GM19438 (cell line): Measurements from ENCODE around the gene FNIP2.
A peak's percentile ranks its signal among the peaks of the same experiment; 100 is the strongest.

Experiments
- ATAC-seq: cut with Tn5 transposase; IDR thresholded peaks from one replicate; pipeline ENCODE4 v1.9.1; 2021; ENCODE audit warnings: low read depth; ENCODE audit not compliant: unreplicated experiment

The FNIP2 gene

GRCh38 chr4:158829254-158829653 lies 60.4 kb downstream of the FNIP2 start:
- no peak for ATAC-seq

GRCh38 chr4:158833602-158834001 lies 64.8 kb downstream of the FNIP2 start:
- no peak for ATAC-seq

- no peak for ATAC-seq
These were observed 66.6 kb downstream of the FNIP2 start for GRCh38 chr4:158835226-158836001.

DNA sequence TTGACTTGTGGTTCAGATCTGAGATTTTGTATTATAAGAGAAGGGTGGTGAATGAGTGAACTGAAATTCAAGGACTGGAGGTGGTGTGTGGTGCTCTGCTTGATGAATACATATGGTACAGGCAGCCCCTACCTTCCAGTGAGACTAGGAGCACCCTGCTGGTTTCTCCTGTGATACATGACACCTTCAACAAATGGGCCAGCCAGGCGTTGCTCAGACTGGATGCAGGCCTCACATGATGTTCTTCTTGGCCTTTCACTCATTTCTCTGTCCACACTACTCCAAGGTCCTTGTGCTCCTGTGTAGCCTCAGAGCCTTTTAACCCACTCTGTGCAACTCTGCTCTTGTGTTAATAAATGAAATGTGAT lies 67.2 kb downstream of the FNIP2 start:
- no peak for ATAC-seq

DNA sequence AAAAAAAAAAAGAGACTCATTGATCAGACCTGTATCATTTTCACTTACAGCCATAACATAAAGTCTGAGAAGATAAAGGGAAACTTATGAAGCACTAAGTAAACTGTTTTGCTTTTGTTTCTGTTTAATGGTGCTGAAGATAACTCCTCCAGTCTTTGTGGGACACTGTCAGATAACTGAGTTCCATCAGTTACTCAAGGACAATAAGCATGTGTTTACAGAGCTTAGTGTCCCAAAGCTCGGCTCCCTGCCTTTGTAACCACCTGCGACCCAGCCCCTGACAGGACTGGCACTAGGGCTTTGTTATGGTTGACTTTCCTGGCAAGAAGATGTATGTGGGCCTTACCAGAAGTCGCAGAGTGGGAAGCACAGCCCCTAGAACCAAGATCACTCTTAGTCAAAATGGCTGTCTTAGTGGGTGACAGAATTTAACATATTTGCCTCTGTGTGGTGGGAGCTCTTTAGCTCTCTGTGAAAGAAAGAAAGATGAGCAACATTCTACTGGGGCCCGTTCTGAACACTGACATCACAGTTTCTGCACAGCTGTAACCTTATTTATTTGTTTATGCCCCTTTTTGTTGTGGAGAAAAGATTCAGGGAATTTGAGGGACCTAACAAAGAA lies 68.1 kb downstream of the FNIP2 start:
- no peak for ATAC-seq

DNA sequence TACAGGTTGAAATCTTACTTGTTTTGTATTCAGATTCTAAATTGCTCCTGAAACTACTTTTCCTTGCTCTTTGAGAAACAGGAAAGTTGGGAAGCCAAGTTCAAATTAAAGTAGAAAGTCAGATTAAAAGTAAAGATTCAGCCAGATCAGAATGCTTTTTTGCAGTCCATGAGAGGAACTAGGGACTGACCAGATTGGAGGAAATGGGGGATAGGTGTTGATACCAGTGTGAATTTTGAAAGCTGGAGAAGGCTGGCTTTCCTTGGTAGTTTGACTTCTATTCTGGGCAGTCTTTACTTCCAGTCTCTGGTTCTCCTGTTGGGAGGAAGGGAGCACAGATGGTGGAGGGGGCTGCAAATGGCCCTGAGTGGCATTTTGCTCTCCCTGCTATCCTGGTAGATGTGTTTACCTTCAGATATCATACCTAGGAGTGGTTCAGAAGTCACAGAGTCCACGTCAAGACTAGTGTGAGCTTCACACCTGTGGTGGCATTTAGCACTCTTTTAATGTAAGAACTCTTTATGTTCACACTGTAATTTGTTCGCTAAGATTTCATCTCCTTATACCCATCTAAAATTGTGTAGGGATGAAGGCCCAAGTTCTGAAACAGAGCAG lies 68.8 kb downstream of the FNIP2 start:
- no peak for ATAC-seq

DNA sequence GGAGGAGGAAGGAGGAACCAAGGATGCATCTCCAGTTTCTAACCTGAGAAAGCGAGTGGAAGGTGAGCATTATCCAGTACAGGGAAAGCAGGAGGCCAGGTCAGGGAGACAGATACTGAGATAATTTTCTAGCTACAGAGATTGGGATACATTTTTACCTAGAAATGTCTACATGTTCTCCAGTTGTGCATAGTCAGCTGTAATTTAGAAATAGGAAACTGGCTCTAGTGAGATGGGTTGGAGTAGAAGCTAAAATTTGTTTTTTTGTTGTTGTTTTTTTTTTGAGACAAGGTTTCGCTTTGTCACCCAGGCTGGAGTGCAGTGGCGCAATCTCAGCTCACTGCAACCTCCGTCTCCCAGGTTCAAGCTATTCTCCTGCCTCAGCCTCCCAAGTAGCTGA lies 71.3 kb downstream of the FNIP2 start:
- no peak for ATAC-seq

DNA sequence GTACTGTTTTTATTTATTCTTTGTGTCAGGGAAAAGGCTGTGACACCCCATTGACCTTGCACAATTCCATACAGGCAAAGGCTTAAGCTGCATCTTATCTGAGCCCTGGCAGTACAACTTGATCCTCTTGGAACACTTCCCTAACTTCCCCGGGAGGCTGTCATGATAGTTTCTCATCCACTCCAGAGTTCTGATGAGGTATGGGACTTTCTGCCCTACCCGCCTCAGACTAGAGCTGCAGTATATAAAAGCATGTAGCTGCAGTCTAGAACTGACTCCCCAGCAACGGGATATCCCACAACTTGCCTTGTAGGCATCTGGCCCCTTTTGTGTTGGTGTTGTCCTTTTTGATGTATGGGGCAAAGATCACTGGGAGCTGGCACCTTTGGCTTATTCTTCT lies 72.7 kb downstream of the FNIP2 start:
- no peak for ATAC-seq

DNA sequence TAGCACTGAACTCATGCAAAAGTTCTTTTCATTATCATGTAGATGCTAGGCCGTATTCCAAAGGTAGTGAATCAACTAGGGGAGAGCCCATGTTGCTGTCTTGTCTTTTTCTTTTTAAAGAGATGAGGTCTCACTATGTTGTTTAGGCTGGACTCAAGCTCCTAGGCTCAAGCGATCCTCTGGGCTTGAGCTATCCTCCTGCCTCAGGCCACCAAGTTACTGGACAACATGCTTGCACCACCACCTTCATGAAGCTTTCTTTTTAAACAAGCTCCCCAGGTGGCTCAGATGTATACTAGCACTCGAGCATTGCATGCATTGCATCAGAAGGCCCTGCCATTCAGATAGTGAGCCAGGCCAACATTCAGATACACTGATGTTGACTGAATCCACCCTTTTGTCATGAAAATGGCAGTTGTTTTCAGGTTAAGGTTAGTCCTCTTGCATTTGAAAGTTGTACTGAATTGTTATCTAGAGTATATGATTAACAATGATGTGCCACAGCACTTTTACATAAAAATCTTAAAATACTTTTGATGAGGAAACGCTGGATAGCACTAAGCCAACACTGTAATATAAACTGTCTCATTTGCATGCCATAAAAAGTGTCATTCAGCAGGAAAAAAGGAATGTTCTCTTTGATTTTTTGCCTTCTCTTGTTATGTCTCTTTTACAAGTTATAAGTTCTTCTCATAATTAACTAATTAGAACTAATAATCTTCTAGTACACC lies 76.7 kb downstream of the FNIP2 start:
- ATAC-seq: no peak

GRCh38 chr4:158847535-158847934 lies 78.7 kb downstream of the FNIP2 start:
- no peak for ATAC-seq

DNA sequence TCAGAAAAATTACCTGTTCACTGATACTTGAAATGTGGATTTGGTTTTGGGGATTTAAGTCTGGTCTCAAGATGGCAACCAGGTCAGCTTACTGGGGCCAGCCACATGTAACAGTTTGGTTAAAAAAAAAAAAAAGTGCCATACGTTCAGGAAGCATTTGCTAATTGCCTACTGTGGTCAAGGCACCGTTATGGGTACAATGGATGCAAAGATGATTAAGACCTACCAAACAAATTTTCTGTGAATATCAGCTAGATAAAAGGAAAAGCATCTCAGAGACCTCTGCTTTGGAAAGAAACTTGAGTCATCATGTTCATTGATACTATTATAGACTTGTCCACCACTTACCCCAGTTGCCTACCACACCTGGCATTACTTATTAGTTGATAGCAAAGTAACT lies 80.9 kb downstream of the FNIP2 start:
- ATAC-seq: no peak

GRCh38 chr4:158850371-158850770 lies 81.5 kb downstream of the FNIP2 start:
- peak; percentile 54 for ATAC-seq

- peak; percentile 32 for ATAC-seq
These were observed 82.2 kb downstream of the FNIP2 start for GRCh38 chr4:158850800-158851644.

DNA sequence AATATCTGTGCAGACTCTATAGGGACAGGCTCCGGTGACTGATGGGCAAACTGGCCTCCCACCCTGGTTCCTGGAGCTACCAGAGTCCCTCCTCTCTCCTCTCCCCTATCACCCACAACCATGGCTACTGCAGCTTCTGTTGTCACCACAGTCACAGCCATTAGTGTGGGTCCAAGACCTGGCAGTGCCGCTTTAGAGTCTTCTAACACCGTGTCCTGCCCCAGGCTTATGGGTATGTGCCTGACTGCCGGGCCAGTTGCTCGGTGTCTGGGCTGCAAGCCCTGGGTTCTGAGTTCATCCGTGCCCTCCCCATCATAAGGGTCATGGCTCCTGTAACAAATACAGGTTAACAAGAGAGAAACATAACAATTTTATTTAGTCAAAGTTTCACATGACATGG lies 85.4 kb downstream of the FNIP2 start:
- no peak for ATAC-seq

DNA sequence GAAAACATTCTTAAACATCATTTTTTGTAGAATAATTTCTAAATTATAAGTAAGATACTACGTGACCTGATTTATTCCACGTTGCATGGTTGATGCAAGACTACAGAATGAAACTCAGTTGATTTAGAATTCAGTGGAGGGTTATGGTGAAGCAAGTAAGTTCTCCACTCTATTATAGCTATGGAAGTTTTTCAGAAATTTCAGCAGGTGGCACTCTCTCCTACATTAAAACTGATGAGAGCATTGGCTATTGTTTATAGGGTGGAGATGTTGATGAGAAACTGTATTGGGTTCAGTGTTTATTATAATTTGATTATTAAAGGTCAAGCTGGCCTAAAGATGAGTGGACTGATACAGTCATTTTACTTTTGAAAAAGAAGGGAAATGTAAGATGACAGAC lies 88.0 kb downstream of the FNIP2 start:
- ATAC-seq: no peak

DNA sequence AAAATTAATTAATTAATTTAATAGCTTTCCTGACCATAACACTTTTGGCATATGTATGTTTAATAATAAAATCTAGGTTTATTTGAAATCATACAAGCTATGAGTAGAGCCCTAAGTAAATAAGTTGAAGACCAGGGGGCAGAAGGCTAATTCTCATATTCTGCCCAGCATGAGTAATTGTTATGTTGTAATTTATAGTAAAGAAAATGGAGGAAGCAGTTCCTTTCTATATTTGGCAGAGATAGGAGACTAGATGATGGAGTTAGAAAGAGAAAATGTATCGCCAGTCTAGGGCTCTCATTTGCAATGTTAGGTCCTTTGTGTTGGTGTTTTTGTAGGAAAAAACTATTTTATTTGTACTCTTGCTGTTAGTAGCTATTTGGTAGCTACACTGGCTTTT lies 89.1 kb downstream of the FNIP2 start:
- ATAC-seq: no peak

GRCh38 chr4:158858410-158859199 lies 89.8 kb downstream of the FNIP2 start:
- no peak for ATAC-seq

GRCh38 chr4:158859661-158860060 lies 90.8 kb downstream of the FNIP2 start:
- ATAC-seq: no peak

DNA sequence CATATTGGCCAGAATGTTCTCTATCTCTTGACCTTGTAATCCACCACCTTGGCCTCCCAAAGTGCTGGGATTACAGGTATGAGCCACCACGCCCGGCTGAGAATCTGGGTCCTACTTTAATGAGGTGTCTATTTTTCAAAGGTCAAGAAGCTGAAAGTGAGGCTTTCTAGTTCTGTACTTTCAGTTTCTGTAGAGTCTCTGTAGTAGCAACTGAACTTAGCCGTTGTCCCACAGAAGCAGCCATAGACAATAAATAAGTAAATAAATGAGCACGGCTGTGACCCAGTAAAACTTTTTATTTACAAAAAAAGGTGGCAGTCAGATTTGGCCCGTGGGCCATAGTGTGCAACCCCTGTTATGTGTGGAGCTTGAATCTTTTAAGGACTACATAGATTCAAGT lies 92.0 kb downstream of the FNIP2 start:
- ATAC-seq: peak; percentile 93

GRCh38 chr4:158861281-158861680 lies 92.5 kb downstream of the FNIP2 start:
- peak; percentile 65 for ATAC-seq
